C4-2B (cell line): ENCODE measurements around the gene SELENOM.
A peak's percentile ranks its signal among the peaks of the same experiment; 100 is the strongest.
"Not testable (repeated sequence)": the region's sequence is repeated elsewhere in the genome, so short reads cannot be mapped to it uniquely, and the experiment has no call there.

Source experiments
- H3K27ac ChIP-seq: fragments of 450-650 bp; 2 replicates; pipeline ENCODE4 v1.5.1; 2017
- ZFX ChIP-seq: fragments of 450-650 bp; IDR thresholded peaks from 2 replicates; pipeline ENCODE4 v1.6.1; 2017
- TF ChIP-seq, protein P1 (sequence below): fragments of 450-650 bp; conservative IDR thresholded peaks from 2 replicates; pipeline ENCODE4 v1.5.1; 2017; ENCODE audit warnings: mild to moderate bottlenecking

The SELENOM gene

DNA sequence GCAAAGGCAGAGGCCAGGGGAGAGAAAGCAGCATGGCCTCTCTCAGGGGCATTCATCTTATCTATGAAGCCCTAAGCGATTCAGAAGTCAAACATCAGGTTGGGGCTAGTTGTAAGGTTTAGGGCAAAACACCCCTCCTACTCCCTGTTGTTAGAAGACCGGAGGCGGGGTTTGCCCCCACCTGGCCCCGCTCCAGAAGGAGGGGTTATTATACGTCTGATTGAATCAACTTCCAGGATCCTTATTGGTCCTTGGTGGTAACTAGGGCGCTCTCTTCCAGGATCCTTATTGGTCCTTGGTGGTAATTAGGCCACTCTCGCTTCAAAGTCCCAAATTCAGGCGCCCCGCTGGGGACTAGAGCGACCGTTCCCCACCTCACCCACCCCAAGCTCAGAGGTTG lies 38.4 kb downstream of the SELENOM start:
- no peak overlapping the region for H3K27ac ChIP-seq
- TF ChIP-seq, protein P1, sequence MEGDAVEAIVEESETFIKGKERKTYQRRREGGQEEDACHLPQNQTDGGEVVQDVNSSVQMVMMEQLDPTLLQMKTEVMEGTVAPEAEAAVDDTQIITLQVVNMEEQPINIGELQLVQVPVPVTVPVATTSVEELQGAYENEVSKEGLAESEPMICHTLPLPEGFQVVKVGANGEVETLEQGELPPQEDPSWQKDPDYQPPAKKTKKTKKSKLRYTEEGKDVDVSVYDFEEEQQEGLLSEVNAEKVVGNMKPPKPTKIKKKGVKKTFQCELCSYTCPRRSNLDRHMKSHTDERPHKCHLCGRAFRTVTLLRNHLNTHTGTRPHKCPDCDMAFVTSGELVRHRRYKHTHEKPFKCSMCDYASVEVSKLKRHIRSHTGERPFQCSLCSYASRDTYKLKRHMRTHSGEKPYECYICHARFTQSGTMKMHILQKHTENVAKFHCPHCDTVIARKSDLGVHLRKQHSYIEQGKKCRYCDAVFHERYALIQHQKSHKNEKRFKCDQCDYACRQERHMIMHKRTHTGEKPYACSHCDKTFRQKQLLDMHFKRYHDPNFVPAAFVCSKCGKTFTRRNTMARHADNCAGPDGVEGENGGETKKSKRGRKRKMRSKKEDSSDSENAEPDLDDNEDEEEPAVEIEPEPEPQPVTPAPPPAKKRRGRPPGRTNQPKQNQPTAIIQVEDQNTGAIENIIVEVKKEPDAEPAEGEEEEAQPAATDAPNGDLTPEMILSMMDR, result no peak
- TF ChIP-seq ZFX, result no peak

DNA sequence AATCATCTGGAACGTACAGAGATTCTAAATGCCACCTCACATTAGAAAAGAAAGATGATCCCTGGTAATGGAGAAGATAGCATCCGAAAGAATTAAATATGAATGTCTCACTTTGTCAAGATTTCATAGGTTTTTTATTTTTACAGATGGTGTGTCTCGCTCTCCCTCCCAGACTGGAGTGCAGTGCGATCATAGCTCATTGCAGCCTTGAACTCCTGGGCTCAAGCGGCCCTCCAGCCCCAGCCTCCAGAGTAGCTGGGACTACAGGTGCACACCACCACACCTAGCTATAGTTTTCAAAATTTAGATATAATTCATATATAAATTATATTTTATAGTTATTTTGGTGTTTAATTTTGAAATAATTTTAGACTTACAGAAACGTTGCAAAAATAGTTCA lies 43.0 kb downstream of the SELENOM start:
- no peak for TF ChIP-seq ZFX
- TF ChIP-seq, protein P1, result no peak
- peak overlapping the region; percentile 43; the same call in 1 of the 2 replicates for H3K27ac ChIP-seq

DNA sequence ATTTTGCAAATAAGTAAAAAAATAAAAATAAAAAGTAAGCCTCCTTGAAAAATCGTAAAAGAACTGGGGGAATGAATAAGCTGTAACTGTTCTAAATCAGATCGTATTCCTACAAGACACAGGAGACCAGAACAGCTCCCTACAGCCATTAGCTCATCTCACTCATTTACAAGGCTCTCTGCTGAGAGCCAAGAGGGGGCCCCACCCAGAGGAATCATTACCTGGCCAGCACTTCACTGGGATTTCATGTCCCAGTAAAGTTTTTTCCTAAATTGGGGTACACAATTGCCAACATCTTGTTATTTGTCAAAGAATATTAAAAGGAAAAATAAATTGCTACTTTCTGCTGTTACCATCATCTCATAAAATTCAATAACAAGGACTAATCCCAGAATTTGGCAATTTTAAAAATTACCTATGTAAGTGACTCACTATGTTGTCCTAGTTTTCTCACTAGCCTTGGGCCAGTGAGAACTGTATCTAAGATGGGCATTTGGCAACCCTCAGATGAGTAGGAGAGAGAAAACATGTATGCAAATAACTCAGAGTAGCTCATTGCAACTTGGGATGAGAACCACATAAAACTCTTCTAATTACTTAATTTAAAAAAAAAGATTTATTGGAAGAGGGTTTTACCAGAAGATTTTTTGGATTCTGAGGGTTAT lies 44.7 kb downstream of the SELENOM start:
- H3K27ac ChIP-seq, result no peak overlapping the region
- no peak for TF ChIP-seq ZFX
- TF ChIP-seq, protein P1, result no peak

DNA sequence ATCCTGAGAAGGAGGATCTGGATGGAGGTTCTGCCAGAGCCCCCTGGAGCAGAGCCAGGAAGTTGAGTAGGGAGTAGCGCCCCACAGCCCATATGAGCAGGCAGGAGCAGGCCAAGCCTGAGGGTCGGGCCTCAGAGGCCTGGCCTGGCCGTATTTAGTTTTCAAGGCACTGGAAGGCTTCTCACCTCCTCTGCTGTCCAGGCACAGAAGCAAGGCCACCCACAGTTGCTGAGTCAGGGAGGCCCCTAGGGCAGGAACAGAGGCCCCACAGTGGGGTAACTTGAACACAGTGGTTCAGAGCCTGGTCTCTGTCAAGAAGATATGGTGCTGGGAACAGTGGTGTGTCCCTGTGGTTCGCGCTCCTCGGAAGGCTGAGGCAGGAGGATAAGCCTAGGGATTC lies 47.7 kb downstream of the SELENOM start:
- H3K27ac ChIP-seq, result not testable (repeated sequence)

DNA sequence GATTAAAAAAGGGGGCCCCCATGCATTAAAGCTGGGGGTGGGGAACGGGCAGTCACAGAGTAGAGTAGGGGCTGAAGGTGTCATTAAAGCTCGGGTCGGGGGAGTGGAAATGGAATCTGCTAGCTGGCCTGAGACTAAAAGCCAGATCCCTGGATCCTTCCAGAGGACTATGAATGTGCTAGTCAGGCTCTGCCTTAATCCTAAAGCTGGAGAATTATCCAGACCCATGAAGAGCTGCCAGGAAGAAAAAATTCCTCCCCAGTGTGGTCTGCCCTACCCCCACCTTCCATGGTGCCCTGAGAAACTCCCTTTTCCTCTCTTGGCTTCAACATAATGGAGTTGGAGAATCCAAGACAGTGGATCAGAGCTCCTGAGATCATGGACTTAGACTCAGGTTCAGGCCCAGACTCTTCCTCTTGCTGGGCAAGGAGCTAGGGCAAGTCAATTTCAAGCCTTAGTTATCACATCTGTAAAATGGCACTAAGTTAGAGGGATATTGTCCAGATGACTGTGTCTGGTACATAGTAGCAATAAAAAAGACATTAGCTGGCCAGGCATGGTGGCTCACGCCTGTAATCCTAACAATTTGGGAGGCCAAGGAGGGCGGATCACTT lies 50.3 kb downstream of the SELENOM start:
- peak overlapping the region; percentile 60; the same call in 1 of the 2 replicates for H3K27ac ChIP-seq
- TF ChIP-seq, protein P1, result no peak
- TF ChIP-seq ZFX, result no peak

DNA sequence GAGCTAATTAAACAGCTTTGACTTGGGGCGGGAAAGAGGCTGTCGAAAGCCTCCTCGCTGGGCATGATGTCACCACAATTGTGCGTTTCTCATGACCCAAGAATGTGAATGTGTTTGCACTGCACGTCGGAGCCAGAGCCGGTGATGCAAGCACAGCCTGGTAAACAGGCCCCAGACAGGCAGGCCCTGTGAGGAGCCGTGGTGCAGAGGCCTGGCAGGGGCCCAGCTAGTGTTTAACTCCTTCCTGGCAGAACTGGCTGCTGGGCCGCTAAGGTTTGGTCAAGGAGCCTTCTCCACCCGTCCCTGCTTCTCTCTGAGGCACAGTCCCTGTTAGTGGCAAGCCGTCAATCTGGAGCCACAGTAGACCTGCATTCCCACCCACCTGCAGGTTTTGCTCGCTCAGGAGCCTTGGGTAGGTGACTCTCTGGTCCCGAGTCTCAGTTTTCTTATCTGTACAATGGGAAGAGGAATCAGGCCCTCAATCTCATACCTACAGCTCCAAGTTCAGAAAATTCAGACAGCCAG lies 51.7 kb downstream of the SELENOM start:
- TF ChIP-seq ZFX, result no peak
- TF ChIP-seq, protein P1, result no peak
- H3K27ac ChIP-seq, result peak overlapping the region; percentile 60

DNA sequence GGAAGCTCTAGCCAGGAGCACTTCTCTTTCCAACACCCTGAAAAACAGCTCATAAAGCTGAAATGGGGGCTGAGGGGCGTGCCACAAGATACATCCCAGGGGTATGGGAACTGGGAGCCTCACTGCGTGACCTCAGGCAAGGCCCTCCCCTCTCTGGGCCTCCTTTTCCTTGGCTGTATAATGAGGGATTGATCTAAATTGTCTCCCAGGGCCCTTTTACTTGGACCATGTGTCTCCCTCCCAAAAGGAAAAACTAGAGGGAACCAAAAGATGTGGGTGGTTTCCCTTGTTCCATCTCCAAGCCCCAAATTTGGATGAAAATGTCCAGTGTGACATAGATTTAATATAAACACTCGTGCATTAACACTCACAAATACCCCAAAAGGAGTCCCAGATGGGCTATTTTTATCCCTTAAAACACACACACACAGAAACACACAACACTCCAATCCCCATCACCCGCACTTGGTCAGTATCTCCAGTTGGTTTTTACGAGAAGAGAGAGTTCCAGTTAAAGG lies 52.2 kb downstream of the SELENOM start:
- H3K27ac ChIP-seq, result peak overlapping the region; percentile 60
- no peak for TF ChIP-seq ZFX
- TF ChIP-seq, protein P1, result no peak
